ENCODE measurements around the gene RASSF4. TPM values are rescaled to one million over a fixed set of nuclear protein-coding genes. Genes with fewer than 3 reads are reported as not detected.
A peak's percentile ranks its signal among the peaks of the same experiment; 100 is the strongest.

The RASSF4 gene
- total and polyA plus RNA-seq, 9 of the 15 experiments (the other 6 are each of a cell fraction or from before 2014, with no cell fraction given) = 0.01 to 0.62 (median 0.11) TPM; not detected in 3

DNA sequence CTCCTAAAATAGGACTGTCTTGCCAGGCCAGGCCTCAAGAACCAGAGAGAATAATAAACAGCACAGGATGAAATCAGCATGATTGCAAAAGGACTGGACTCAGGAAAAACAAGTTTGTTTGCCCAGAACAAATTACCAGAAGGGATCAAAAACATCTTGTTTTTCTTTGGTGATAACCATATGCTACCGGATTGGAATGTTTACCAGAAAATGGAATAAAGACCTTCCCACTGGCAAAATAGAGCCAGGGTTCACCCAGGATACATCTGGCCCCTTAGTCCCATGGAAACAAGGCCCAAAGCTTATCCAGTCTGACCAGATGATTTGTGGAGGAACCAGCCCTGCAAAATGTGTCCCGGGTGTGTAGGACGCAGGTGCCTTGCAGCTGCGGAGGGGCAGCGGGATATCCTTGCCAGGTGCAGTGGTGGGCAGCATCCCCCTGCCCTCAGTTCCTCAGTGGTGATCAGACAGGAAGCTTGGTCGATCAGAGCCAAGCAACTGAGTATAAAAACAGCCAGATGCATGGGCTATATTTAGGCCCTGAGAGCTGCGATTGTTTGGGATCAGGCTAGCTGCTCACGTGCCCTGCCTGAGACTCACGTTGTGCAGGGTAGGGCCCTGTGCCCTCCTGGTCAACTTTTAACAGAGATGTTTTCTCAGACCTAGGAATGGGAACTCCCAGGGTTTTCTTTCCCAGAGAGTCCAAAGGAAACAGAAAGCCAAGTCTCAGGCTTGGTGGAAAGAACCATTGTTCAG is 36.5 kb downstream of the RASSF4 start (continued):
- TF ChIP-seq ZBTB1 (CRISPR knock-in tag; IDR thresholded peaks at IDR 0.05; ENCODE audit: borderline replicate concordance, low read depth) = no peak
- TF ChIP-seq, protein P1, sequence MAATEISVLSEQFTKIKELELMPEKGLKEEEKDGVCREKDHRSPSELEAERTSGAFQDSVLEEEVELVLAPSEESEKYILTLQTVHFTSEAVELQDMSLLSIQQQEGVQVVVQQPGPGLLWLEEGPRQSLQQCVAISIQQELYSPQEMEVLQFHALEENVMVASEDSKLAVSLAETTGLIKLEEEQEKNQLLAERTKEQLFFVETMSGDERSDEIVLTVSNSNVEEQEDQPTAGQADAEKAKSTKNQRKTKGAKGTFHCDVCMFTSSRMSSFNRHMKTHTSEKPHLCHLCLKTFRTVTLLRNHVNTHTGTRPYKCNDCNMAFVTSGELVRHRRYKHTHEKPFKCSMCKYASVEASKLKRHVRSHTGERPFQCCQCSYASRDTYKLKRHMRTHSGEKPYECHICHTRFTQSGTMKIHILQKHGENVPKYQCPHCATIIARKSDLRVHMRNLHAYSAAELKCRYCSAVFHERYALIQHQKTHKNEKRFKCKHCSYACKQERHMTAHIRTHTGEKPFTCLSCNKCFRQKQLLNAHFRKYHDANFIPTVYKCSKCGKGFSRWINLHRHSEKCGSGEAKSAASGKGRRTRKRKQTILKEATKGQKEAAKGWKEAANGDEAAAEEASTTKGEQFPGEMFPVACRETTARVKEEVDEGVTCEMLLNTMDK (IDR thresholded peaks at IDR 0.05; ENCODE audit: borderline replicate concordance, insufficient read depth, low read depth, low read length, poor library complexity, severe bottlenecking) = no peak
- no peak for TF ChIP-seq CCNT2 (IDR thresholded peaks at IDR 0.05; ENCODE audit: borderline replicate concordance, extremely low read depth, insufficient read length, low read depth, low read length)
- TF ChIP-seq, protein P2, sequence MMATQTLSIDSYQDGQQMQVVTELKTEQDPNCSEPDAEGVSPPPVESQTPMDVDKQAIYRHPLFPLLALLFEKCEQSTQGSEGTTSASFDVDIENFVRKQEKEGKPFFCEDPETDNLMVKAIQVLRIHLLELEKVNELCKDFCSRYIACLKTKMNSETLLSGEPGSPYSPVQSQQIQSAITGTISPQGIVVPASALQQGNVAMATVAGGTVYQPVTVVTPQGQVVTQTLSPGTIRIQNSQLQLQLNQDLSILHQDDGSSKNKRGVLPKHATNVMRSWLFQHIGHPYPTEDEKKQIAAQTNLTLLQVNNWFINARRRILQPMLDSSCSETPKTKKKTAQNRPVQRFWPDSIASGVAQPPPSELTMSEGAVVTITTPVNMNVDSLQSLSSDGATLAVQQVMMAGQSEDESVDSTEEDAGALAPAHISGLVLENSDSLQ (IDR thresholded peaks at IDR 0.05) = no peak

DNA sequence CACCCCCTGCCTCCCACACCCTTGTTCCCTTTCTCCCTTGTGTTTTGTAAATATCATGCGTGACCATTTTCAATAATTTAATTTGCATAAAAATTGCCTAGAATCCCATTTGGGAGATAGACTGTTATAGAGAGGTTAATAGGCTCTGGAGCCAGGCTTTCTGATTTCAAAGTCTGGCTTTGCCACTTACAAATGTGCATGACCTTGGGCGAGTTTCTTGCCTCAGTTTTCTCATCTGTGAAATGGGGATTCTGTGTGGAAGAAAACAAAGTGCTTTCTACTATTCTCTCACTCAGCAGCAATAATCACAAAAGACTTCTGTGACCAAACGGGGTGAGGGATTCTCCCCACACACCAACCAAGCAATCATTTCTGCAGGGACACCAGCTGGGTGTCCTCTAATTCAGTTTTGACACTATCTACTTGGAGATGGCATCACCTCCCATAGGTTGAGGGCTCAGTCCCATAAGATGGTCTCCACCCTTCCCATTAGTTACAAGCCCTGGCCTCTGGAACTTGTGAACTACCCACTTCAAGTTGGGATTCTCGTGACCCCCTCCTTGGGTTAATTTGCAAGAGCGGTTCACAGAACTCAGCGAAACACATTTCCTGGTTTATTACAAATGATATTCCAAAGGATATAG is 37.6 kb downstream of the RASSF4 start:
- Histone ChIP-seq H3K4me1 (replicated peaks in 1 of 2; ENCODE audit: control insufficient read depth in 2 of 2, insufficient read depth in 2 of 2, low read length in 2 of 2) (peaks cover 10 to 12% of the 10 kb centered on the region in 2 experiments; a peak in 3 of 5 replicates), H3K9me1 (ENCODE audit: control insufficient read depth, insufficient read depth, low read length) (no peaks in the 10 kb centered on the region), H3K4me2 (ENCODE audit: insufficient read depth, low read length) (no peak overlapping the region), H3K27me3 (ENCODE audit: control insufficient read depth in 2 of 2, insufficient read depth in 2 of 2, low read length in 2 of 2) (peaks cover 10 to 32% of the 10 kb centered on the region in 2 experiments), H3K4me3 (no peak overlapping the region), H3K9me3 (replicated peaks; ENCODE audit: control insufficient read depth, insufficient read depth, low read depth, low read length) (peaks cover 8% of the 10 kb centered on the region), H3K36me3 (ENCODE audit: control insufficient read depth, insufficient read depth, low read length) (0 out of 3 replicates have a peak, but pooled peaks cover under 1% of the 10 kb centered on the region), H3K79me2 (ENCODE audit: control insufficient read depth, insufficient read depth, low read length) (peaks cover 12% of the 10 kb centered on the region), H4K20me1 (replicated peaks; ENCODE audit: control insufficient read depth, insufficient read depth, low read length) (no peaks in the 10 kb centered on the region), H3K9ac (ENCODE audit: insufficient read depth in 1 of 2, low read depth in 2 of 2, low read length in 2 of 2) (no peak overlapping the region), H3K27ac (ENCODE audit: extremely low read depth, low read depth, low read length) (no peak overlapping the region), H2AFZ (ENCODE audit: low read depth, low read length) (no peak overlapping the region)
- FAIRE-seq = no peak
- no TSS peak for BruUV-seq (replicated peaks)
- POLR2A ChIA-PET = no interaction called here
- ATAC-seq = no peak
- intact Hi-C loops (cut with micrococcal nuclease) (no loop called here), in situ Hi-C loops (cut with MboI) (no loop called here)
- WGBS (ENCODE audit: insufficient coverage, low coverage, missing lambda C conversion rate) = 29% methylated on average over 6 of the region's 6 CpGs
- CTCF ChIA-PET (ENCODE audit: low intra/inter-chr PET ratio) = no interaction called here
- no peak for DNase-seq (ENCODE audit: extremely low read depth in 1 of 4, low spot score in 3 of 4)
- TF ChIP-seq CBX1 (IDR thresholded peaks at IDR 0.05; ENCODE audit: low read depth) (peak; percentile 72; the same call in 1 of the 2 replicates), ZNF764 (CRISPR knock-in tag; IDR thresholded peaks at IDR 0.05; ENCODE audit: low read depth) (no peak), RBM25 (IDR thresholded peaks at IDR 0.05; ENCODE audit: low read depth, low read length, severe bottlenecking) (peak; percentile 84), TRIM24 (IDR thresholded peaks at IDR 0.05) (no peak), BCOR (IDR thresholded peaks at IDR 0.05) (peak; percentile 80), HDAC8 (tag; IDR thresholded peaks at IDR 0.05) (no peak), HDAC2 (IDR thresholded peaks at IDR 0.05) (peak; percentile 35; the same call in 1 of the 2 replicates), ADNP (tag; IDR thresholded peaks at IDR 0.05) (peak; percentile 77), KDM1A (IDR thresholded peaks at IDR 0.05) (peak in 1 of 2 experiments; percentile 61; a peak in 2 of 4 replicates), ESRRA (IDR thresholded peaks at IDR 0.05; ENCODE audit: borderline replicate concordance, low read depth) (peak; percentile 93), KLF1 (tag; IDR thresholded peaks at IDR 0.05) (no peak), NR2C1 (IDR thresholded peaks at IDR 0.05) (no peak), NR2C1 (tag; IDR thresholded peaks at IDR 0.05) (no peak)
